GM12878 (cell line): ENCODE data around the gene SRP14. TPM values are rescaled to one million over a fixed set of nuclear protein-coding genes. Genes with fewer than 3 reads are reported as not detected.

Source experiments
- ATAC-seq: fragments of 200-7000 bp; cut with Tn5 transposase; 3 replicates; pipeline ENCODE4 v1.9.1; 2020; ENCODE audit warnings: mild to moderate bottlenecking, moderate library complexity
- BruUV-seq: library from RNA; stranded (reverse); fragments of 400-500 nt; replicated peaks from 2 replicates; lab custom pipeline; 2021; lab: Mats Ljungman, UMichigan
- CTCF ChIA-PET: fragments of 300-600 bp; sonication (Branson Sonifier 250); formaldehyde crosslinking; extraction: SDS; loops from one replicate; lab custom pipeline; 2021; ENCODE audit warnings: inconsistent platforms; lab: Yijun Ruan, JAX
- POLR2A ChIA-PET: fragments of 350-600 bp; formaldehyde crosslinking; extraction: SDS; loops from one replicate; lab custom pipeline; 2021; ENCODE audit warnings: inconsistent platforms; lab: Charles Lee
- RAD21 ChIA-PET: fragments of 300-600 bp; sonication (Branson Sonifier 250); formaldehyde crosslinking; loops from one replicate; lab custom pipeline; 2023; ENCODE audit warnings: antibody characterized with exemption; ENCODE audit not compliant: unreplicated experiment; lab: Charles Lee
- SMC1A ChIA-PET: fragments of 300-600 bp; sonication (Branson Sonifier 250); formaldehyde crosslinking; loops from one replicate; lab custom pipeline; 2023; ENCODE audit not compliant: unreplicated experiment, uncharacterized antibody; lab: Charles Lee
- DNase-seq: peaks from one replicate; pipeline ENCODE4 v3.0.0-alpha.2; 2011; ENCODE audit warnings: low read depth, low spot score
- FAIRE-seq: peaks from 3 replicates; lab custom pipeline; 2011; peaks lifted over from hg19 to GRCh38; lab: Jason Lieb, UNC
- H2AFZ ChIP-seq: 2 replicates; pipeline ENCODE4 v1.6.0; 2011; ENCODE audit warnings: low read depth, low read length, control low read depth; ENCODE audit not compliant: control insufficient read depth
- H3K27ac ChIP-seq: 2 replicates; pipeline ENCODE4 v1.5.1; 2011; ENCODE audit warnings: control low read depth; ENCODE audit not compliant: control insufficient read depth, insufficient read depth
- H3K27me3 ChIP-seq, 2 experiments: replicated peaks in 1 of 2; 2 replicates each; pipeline versions ENCODE4 v1.6.0 to v1.6.1; 2011; ENCODE audit warnings: low read length in 1 of 2; ENCODE audit not compliant: control insufficient read depth in 2 of 2, insufficient read depth in 2 of 2
- H3K36me3 ChIP-seq, 2 experiments: 2 replicates each; pipeline ENCODE4 v1.5.1; 2011; ENCODE audit warnings: low read length in 1 of 2; ENCODE audit not compliant: control insufficient read depth in 2 of 2, insufficient read depth in 2 of 2
- H3K4me1 ChIP-seq: 2 replicates; pipeline ENCODE4 v1.6.1; 2011; ENCODE audit warnings: mild to moderate bottlenecking, low read length, moderate library complexity, mixed read lengths; ENCODE audit not compliant: control insufficient read depth, insufficient read depth
- H3K4me2 ChIP-seq: 2 replicates; pipeline ENCODE4 v1.6.0; 2011; ENCODE audit warnings: control low read depth; ENCODE audit not compliant: control insufficient read depth, insufficient read depth
- H3K4me3 ChIP-seq: fragments of 200-600 bp; sonication (generic); 2 replicates; pipeline ENCODE4 v1.5.1; 2016
- H3K79me2 ChIP-seq: 2 replicates; pipeline ENCODE4 v1.6.0; 2011; ENCODE audit warnings: low read length; ENCODE audit not compliant: control insufficient read depth, insufficient read depth
- H3K9ac ChIP-seq: 2 replicates; pipeline ENCODE4 v1.8.0; 2011; ENCODE audit warnings: low read length, control low read depth, mixed read lengths; ENCODE audit not compliant: control insufficient read depth, insufficient read depth
- H3K9me3 ChIP-seq: replicated peaks from 3 replicates; pipeline ENCODE4 v1.5.1; 2011; ENCODE audit warnings: mild to moderate bottlenecking, low read length; ENCODE audit not compliant: control insufficient read depth, insufficient read depth
- H4K20me1 ChIP-seq: 2 replicates; pipeline ENCODE4 v1.6.0; 2011; ENCODE audit not compliant: control insufficient read depth, insufficient read depth
- CBFB ChIP-seq: IDR thresholded peaks from 2 replicates; pipeline ENCODE4 v1.6.1; 2016; ENCODE audit warnings: antibody characterized with exemption, low read depth
- CHD2 ChIP-seq: IDR thresholded peaks from 2 replicates; pipeline ENCODE4 v1.6.1; 2011; ENCODE audit warnings: low read depth, low read length, improper control_type of control experiment, borderline replicate concordance
- NFIC ChIP-seq: IDR thresholded peaks from 2 replicates; pipeline ENCODE4 v1.6.1; 2012; ENCODE audit warnings: low read depth, mild to moderate bottlenecking, inconsistent platforms, low read length, moderate library complexity
- TARDBP ChIP-seq: IDR thresholded peaks from 2 replicates; pipeline ENCODE4 v1.6.1; 2016; ENCODE audit warnings: borderline replicate concordance
- ZNF217 ChIP-seq: fragments of 450-650 bp; IDR thresholded peaks from 2 replicates; pipeline ENCODE4 v1.6.1; 2017; ENCODE audit warnings: antibody characterized with exemption, mild to moderate bottlenecking
- WGBS: methylation state at CpG from one replicate; pipeline ENCODE4 v1.1.6; 2016; ENCODE audit warnings: low lambda C conversion rate; ENCODE audit not compliant: insufficient replicate concordance, insufficient coverage; ENCODE audit errors: missing lambda C conversion rate; 5-methylcytosine and 5-hydroxymethylcytosine counted together
- in situ Hi-C: fragments of 300-500 bp; cut with MboI; formaldehyde crosslinking; loops from 9 replicates; pipeline ENCODE4 v1.14.3; 2018; ENCODE audit warnings: mixed read lengths
- intact Hi-C: fragments of 100-400 bp; cut with micrococcal nuclease; formaldehyde crosslinking; loops from one replicate; pipeline ENCODE4 v1.14.2; 2022; ENCODE audit not compliant: unreplicated experiment
- polyA plus RNA-seq, 11 experiments: library from polyadenylated mRNA; depleted of rRNA in 4 of 11; unstranded in 6 of 11; stranded (reverse) in 5 of 11; fragments of >200 nt; fragmentation: Nextera tagmentation in 4 of 11; fragmentation: Illumina TruSeq in 1 of 11; extraction: Ambion mirVana in 4 of 11; extraction: Trizol in 1 of 11; gene quantifications; 1 replicate in 1 of 11; 2 replicates in 10 of 11; pipeline versions ENCODE4 v1.2.1 to v1.2.3, GENCODE V29; 2011 to 2016; ENCODE audit warnings: inconsistent platforms in 2 of 11, missing spikeins in 2 of 11, low read depth in 1 of 11
- total RNA-seq, 4 experiments: library from RNA; depleted of rRNA in 3 of 4; stranded (reverse); fragments of >200 nt in 3 of 4; fragmentation: Illumina TruSeq in 1 of 4; extraction: Trizol in 1 of 4; gene quantifications; 2 replicates each; pipeline versions ENCODE4 v1.2.1 to v1.2.3, GENCODE V29; 2013 to 2021

SRP14 gene
- total and polyA plus RNA-seq, 10 of the 15 experiments (the other 5 are each of a cell fraction or from before 2014, with no cell fraction given) = 141 to 1,182 (median 493) TPM

DNA sequence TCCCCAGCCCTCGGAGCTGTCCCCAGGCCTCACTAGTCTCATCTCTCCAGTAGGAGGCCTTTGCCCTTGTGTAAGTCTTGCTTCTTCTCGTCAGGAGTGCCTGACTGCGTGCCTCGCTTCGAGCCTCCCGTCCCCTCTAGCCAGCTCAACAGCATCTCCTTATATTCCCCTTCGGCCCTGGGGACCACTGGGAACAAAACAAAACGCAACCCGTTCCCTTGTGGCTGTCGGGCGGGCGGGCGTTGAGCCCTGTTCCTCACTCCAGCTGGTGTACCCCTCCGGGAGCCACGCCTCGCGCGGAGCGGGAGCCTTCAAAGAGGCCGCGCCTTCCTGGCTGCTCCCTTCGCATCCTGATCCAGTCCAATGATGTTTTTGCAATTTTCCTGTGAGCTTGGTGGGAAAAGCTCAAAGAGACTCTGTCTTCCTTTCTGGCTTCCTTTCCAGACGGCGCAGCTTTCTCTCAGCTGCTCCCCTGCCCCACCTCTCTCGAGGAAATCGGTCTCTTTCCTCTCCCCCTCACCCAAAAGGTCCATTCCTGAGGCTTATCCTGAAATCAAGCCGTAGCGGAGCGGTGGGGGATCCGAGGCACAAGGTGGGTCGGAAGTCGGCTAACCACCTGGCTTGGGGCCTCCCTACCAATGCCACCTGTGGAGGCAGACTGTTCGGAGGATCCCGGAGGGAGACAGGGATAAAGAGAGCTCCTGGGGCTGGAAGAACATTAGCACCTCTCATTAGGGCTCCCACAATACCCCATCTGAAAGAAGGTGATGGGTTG is 33.4 kb upstream of the SRP14 start:
- no peak for FAIRE-seq
- ATAC-seq = no peak
- BruUV-seq = no TSS peak
- ChIA-PET POLR2A (interaction anchor here (1.2 kb wide), 1 partner anchor 11 kb away, joined by 5 read pairs; no protein-coding TSS in a partner anchor), RAD21 (interaction anchor here (0.6 to 21.0 kb wide), 4 partner anchors 11 to 30 kb away, joined by 3 to 509 read pairs (median 4); partner anchors contain the start of gene BMF), SMC1A (interaction anchor here (1.2 to 43.9 kb wide), 4 partner anchors 10 to 32 kb away, joined by 3 to 981 read pairs (median 4); partner anchors contain the start of gene BMF), CTCF (interaction anchor here (23.9 kb wide), 1 partner anchor 30 kb away, joined by 578 read pairs; the partner anchor contains the start of gene BMF)
- DNase-seq = no peak
- no peak overlapping the region for H2AFZ ChIP-seq
- intact Hi-C loops (no loop called here), in situ Hi-C loops (no loop called here)
- no peaks in the 10 kb centered on the region; the same call in 2 of the 3 replicates for H3K9me3 ChIP-seq
- no peaks in the 10 kb centered on the region for H4K20me1 ChIP-seq
- H3K4me3 ChIP-seq = no peak overlapping the region
- H3K36me3 ChIP-seq = no peaks in the 10 kb centered on the region
- no peaks in the 10 kb centered on the region for H3K27me3 ChIP-seq
- 90% methylated on average over 34 of the region's 34 CpGs for WGBS
- no peak overlapping the region for H3K4me2 ChIP-seq
- TF ChIP-seq CHD2 = no peak
- TF ChIP-seq NFIC = no peak
- no peak for TF ChIP-seq ZNF217
- TF ChIP-seq CBFB = no peak
- no peak for TF ChIP-seq TARDBP
- no peak overlapping the region for H3K9ac ChIP-seq
- no peaks in the 10 kb centered on the region for H3K79me2 ChIP-seq
- peaks cover 19% of the 10 kb centered on the region for H3K4me1 ChIP-seq
- no peak overlapping the region for H3K27ac ChIP-seq
